GM19324 (cell line): ENCODE data around the gene SLC39A8.
"Not testable (repeated sequence)": the region's sequence is repeated elsewhere in the genome, so short reads cannot be mapped to it uniquely, and the experiment has no call there.

Experiments
- ATAC-seq: cut with Tn5 transposase; IDR thresholded peaks from one replicate; pipeline ENCODE4 v1.9.1; 2021; ENCODE audit warnings: mild to moderate bottlenecking, moderate library complexity; ENCODE audit not compliant: unreplicated experiment, low FRiP score

SLC39A8 gene

GRCh38 chr4:102344954-102345794, at the start of gene SLC39A8:
Gene SLC39A8, minus strand, starts transcription at chr4:102345482. Its CDS starts 820 bp downstream, at chr4:102344662.
- peak; percentile 85 for ATAC-seq

GRCh38 chr4:102392033-102392744, 46.9 kb upstream of the SLC39A8 start:
- ATAC-seq, result no peak

- ATAC-seq, result peak; percentile 89
Observed at GRCh38 chr4:102390438-102390837, 45.2 kb upstream of the SLC39A8 start.

GRCh38 chr4:102388611-102389010, 43.3 kb upstream of the SLC39A8 start:
- ATAC-seq, result no peak

GRCh38 chr4:102387552-102388150, 42.4 kb upstream of the SLC39A8 start:
- ATAC-seq, result no peak

GRCh38 chr4:102386966-102387365, 41.7 kb upstream of the SLC39A8 start:
- no peak for ATAC-seq

- ATAC-seq, result not testable (repeated sequence)
Observed at GRCh38 chr4:102380253-102380652, 35.0 kb upstream of the SLC39A8 start.

GRCh38 chr4:102362922-102363432, 17.7 kb upstream of the SLC39A8 start:
- ATAC-seq, result no peak

- ATAC-seq, result no peak
Observed at GRCh38 chr4:102358128-102358527, 12.8 kb upstream of the SLC39A8 start.

GRCh38 chr4:102357637-102358036, 12.4 kb upstream of the SLC39A8 start:
- not testable (repeated sequence) for ATAC-seq

GRCh38 chr4:102356562-102357202, 11.4 kb upstream of the SLC39A8 start:
- ATAC-seq, result no peak

- no peak for ATAC-seq
Observed at GRCh38 chr4:102355748-102356147, 10.5 kb upstream of the SLC39A8 start.

GRCh38 chr4:102354671-102355454, 9.6 kb upstream of the SLC39A8 start:
- no peak for ATAC-seq

- ATAC-seq, result no peak
Observed at GRCh38 chr4:102352781-102353180, 7.5 kb upstream of the SLC39A8 start.

- ATAC-seq, result no peak
Observed at GRCh38 chr4:102350634-102351033, 5.4 kb upstream of the SLC39A8 start.

GRCh38 chr4:102348701-102349100, 3.4 kb upstream of the SLC39A8 start:
- no peak for ATAC-seq

GRCh38 chr4:102345795-102346100, 466 bp upstream of the SLC39A8 start:
- no peak for ATAC-seq

GRCh38 chr4:102344520-102344953, 745 bp downstream of the SLC39A8 start:
- peak; percentile 65 for ATAC-seq

- peak; percentile 45 for ATAC-seq
Observed at GRCh38 chr4:102343964-102344519, 1.2 kb downstream of the SLC39A8 start.
